ENCODE measurements around the gene BDH1.

Gene BDH1

GRCh38 chr3:197508051-197508451 lies 47.7 kb downstream of the BDH1 start:
- TF ChIP-seq ZNF70 (CRISPR knock-in tag; IDR thresholded peaks at IDR 0.05) (no peak), SNAI2 (CRISPR knock-in tag; IDR thresholded peaks at IDR 0.05) (no peak), PATZ1 (CRISPR knock-in tag; IDR thresholded peaks at IDR 0.05; ENCODE audit: borderline replicate concordance) (no peak), ZNF8 (CRISPR knock-in tag; IDR thresholded peaks at IDR 0.05) (no peak)
- ATAC-seq = no peak

GRCh38 chr3:197507541-197507940 lies 48.2 kb downstream of the BDH1 start:
- ATAC-seq = no peak
- TF ChIP-seq ZNF8 (CRISPR knock-in tag; IDR thresholded peaks at IDR 0.05) (no peak), ISL1 (CRISPR knock-in tag; IDR thresholded peaks at IDR 0.05) (no peak), ZFP3 (CRISPR knock-in tag; IDR thresholded peaks at IDR 0.05) (no peak), ZFP30 (CRISPR knock-in tag; IDR thresholded peaks at IDR 0.05) (no peak), BACH2 (CRISPR knock-in tag; IDR thresholded peaks at IDR 0.05; ENCODE audit: borderline replicate concordance) (no peak), GLIS3 (CRISPR knock-in tag; IDR thresholded peaks at IDR 0.05) (no peak), ESRRG (CRISPR knock-in tag; IDR thresholded peaks at IDR 0.05) (no peak), SNAI2 (CRISPR knock-in tag; IDR thresholded peaks at IDR 0.05) (no peak), ARNTL (CRISPR knock-in tag; IDR thresholded peaks at IDR 0.05; ENCODE audit: borderline replicate concordance, low read depth) (no peak), ZNF565 (CRISPR knock-in tag; conservative IDR thresholded peaks at IDR 0.05; ENCODE audit: low read depth) (no peak), ZNF70 (CRISPR knock-in tag; IDR thresholded peaks at IDR 0.05) (no peak), POU6F1 (CRISPR knock-in tag; IDR thresholded peaks at IDR 0.05; ENCODE audit: borderline replicate concordance, low read depth) (no peak), OSR1 (CRISPR knock-in tag; IDR thresholded peaks at IDR 0.05) (no peak), RARB (CRISPR knock-in tag; IDR thresholded peaks at IDR 0.05) (no peak), TOX (CRISPR knock-in tag; IDR thresholded peaks at IDR 0.05; ENCODE audit: borderline replicate concordance) (no peak), CSRNP3 (CRISPR knock-in tag; IDR thresholded peaks at IDR 0.05) (no peak), TSHZ2 (CRISPR knock-in tag; IDR thresholded peaks at IDR 0.05) (no peak), ZC3H10 (CRISPR knock-in tag; IDR thresholded peaks at IDR 0.05) (no peak), TCF4 (CRISPR knock-in tag; IDR thresholded peaks at IDR 0.05; ENCODE audit: borderline replicate concordance) (no peak)

GRCh38 chr3:197507081-197507480 lies 48.7 kb downstream of the BDH1 start:
- no peak for ATAC-seq
- no peak for TF ChIP-seq PATZ1 (CRISPR knock-in tag; IDR thresholded peaks at IDR 0.05; ENCODE audit: borderline replicate concordance)
- TF ChIP-seq ZNF565 (CRISPR knock-in tag; conservative IDR thresholded peaks at IDR 0.05; ENCODE audit: low read depth) = no peak
- no peak for TF ChIP-seq GLIS3 (CRISPR knock-in tag; IDR thresholded peaks at IDR 0.05)
- TF ChIP-seq ZNF8 (CRISPR knock-in tag; IDR thresholded peaks at IDR 0.05) = no peak
- TF ChIP-seq ZC3H10 (CRISPR knock-in tag; IDR thresholded peaks at IDR 0.05) = no peak
- TF ChIP-seq ZFP30 (CRISPR knock-in tag; IDR thresholded peaks at IDR 0.05) = no peak
- no peak for TF ChIP-seq SNAI2 (CRISPR knock-in tag; IDR thresholded peaks at IDR 0.05)
- no peak for TF ChIP-seq ZNF70 (CRISPR knock-in tag; IDR thresholded peaks at IDR 0.05)
- no peak for TF ChIP-seq TOX (CRISPR knock-in tag; IDR thresholded peaks at IDR 0.05; ENCODE audit: borderline replicate concordance)
- no peak for TF ChIP-seq CREB5 (CRISPR knock-in tag; IDR thresholded peaks at IDR 0.05; ENCODE audit: low read depth)
- no peak for TF ChIP-seq CSDC2 (CRISPR knock-in tag; IDR thresholded peaks at IDR 0.05)
- no peak for TF ChIP-seq ISL1 (CRISPR knock-in tag; IDR thresholded peaks at IDR 0.05)
- no peak for TF ChIP-seq POU6F1 (CRISPR knock-in tag; IDR thresholded peaks at IDR 0.05; ENCODE audit: borderline replicate concordance, low read depth)
- no peak for TF ChIP-seq ESRRG (CRISPR knock-in tag; IDR thresholded peaks at IDR 0.05)
- TF ChIP-seq PPARA (CRISPR knock-in tag; IDR thresholded peaks at IDR 0.05; ENCODE audit: borderline replicate concordance) = no peak
- TF ChIP-seq CSRNP3 (CRISPR knock-in tag; IDR thresholded peaks at IDR 0.05) = no peak
